Small intestine (tissue), 7 donors: ENCODE results near the gene RAD54L. TPM values are rescaled to one million over a fixed set of nuclear protein-coding genes. Genes with fewer than 3 reads are reported as not detected.

Experiments
- DNase-seq, 2 donors: peaks; one replicate each; pipeline versions ENCODE4 v3.0.0 to v3.0.0-alpha.2; 2013
- FAIRE-seq: peaks from 2 replicates; lab custom pipeline; 2012; peaks lifted over from hg19 to GRCh38; lab: Jason Lieb, UNC
- H3K27ac ChIP-seq, 3 donors: one replicate each; pipeline ENCODE4 v1.5.1; 2013; ENCODE audit warnings: low read length in 2 of 3, mild to moderate bottlenecking in 2 of 3, control low read depth in 1 of 3, inconsistent platforms in 1 of 3, low read depth in 1 of 3, moderate library complexity in 1 of 3
- H3K27me3 ChIP-seq, 3 donors: one replicate each; pipeline ENCODE4 v1.6.1; 2013; ENCODE audit warnings: low read length in 3 of 3, inconsistent platforms in 1 of 3; ENCODE audit not compliant: control insufficient read depth in 3 of 3, insufficient read depth in 3 of 3
- H3K36me3 ChIP-seq, 3 donors: one replicate each; pipeline ENCODE4 v1.6.1; 2013; ENCODE audit warnings: low read length in 3 of 3, inconsistent platforms in 1 of 3, low read depth in 1 of 3, mild to moderate bottlenecking in 1 of 3, moderate library complexity in 1 of 3; ENCODE audit not compliant: control insufficient read depth in 3 of 3, insufficient read depth in 2 of 3
- H3K4me1 ChIP-seq, 3 donors: one replicate each; pipeline ENCODE4 v1.6.1; 2013; ENCODE audit warnings: low read length in 2 of 3, inconsistent platforms in 1 of 3, low read depth in 1 of 3, mild to moderate bottlenecking in 1 of 3, moderate library complexity in 1 of 3; ENCODE audit not compliant: control insufficient read depth in 3 of 3, insufficient read depth in 2 of 3
- H3K4me3 ChIP-seq, 3 donors: one replicate each; pipeline ENCODE4 v1.5.1; 2013; ENCODE audit warnings: low read length in 3 of 3, control low read depth in 1 of 3, inconsistent platforms in 1 of 3, low read depth in 1 of 3, mild to moderate bottlenecking in 1 of 3, moderate library complexity in 1 of 3
- H3K9me3 ChIP-seq, 2 donors: one replicate each; pipeline ENCODE4 v1.6.1; 2013; ENCODE audit warnings: low read depth in 1 of 2, low read length in 1 of 2; ENCODE audit not compliant: control insufficient read depth in 2 of 2, insufficient read depth in 1 of 2
- WGBS, 3 donors: extraction: QIAGEN DNeasy Blood & Tissue Kit; methylation state at CpG; one replicate each; pipeline ENCODE4 v1.1.7; 2013; 5-methylcytosine and 5-hydroxymethylcytosine counted together
- polyA plus RNA-seq, 4 donors: library from polyadenylated mRNA; stranded (reverse) in 3 of 4; unstranded in 1 of 4; fragments of 200-250 nt in 3 of 4; fragments of 120-200 nt in 1 of 4; gene quantifications; one replicate each; pipeline versions ENCODE4 v1.2.1 to v1.2.3, GENCODE V29; 2013
- donor health status: healthy with polysubstance abuse.
- donor health status: control.
- donor health status: control.
- donor health status: Bipolar disorder and iron deficiency.
- donor health status: healthy.

RAD54L gene
- polyA plus RNA-seq, 4 donors: 1.9 to 9.7 (median 3.9) TPM

- FAIRE-seq (no peak), DNase-seq (peak in 1 of 2 donors; percentile 17)
- 41 to 60% (median 58%) methylated on average over 6 of the region's 6 CpGs for WGBS, 3 donors
Measured at GRCh38 chr1:46300673-46301405, 53.3 kb downstream of the RAD54L start.

GRCh38 chr1:46301406-46301807 lies 53.8 kb downstream of the RAD54L start:
- peaks cover 1 to 13% (median 8%) of the 10 kb centered on the region in 3 donors for H3K36me3 ChIP-seq
- H3K4me1 ChIP-seq: peaks cover 0 to 19% (median 5%) of the 10 kb centered on the region in 3 donors
- 12 to 17% (median 12%) methylated on average over 16 to 17 of the region's 17 CpGs for WGBS, 3 donors
- peak overlapping the region; percentile 86 to 95 (median 95) for H3K27ac ChIP-seq
- DNase-seq (no peak), FAIRE-seq (no peak)
- no peaks in the 10 kb centered on the region for H3K9me3 ChIP-seq
- peak overlapping the region; percentile 72 to 100 (median 85) for H3K4me3 ChIP-seq
- no peaks in the 10 kb centered on the region for H3K27me3 ChIP-seq

More at GRCh38 chr1:46300673-46301405, 53.3 kb downstream of the RAD54L start:
- no peaks in the 10 kb centered on the region for H3K9me3 ChIP-seq
- peak overlapping the region; percentile 72 to 100 (median 85) for H3K4me3 ChIP-seq
- peaks cover 0 to 19% (median 5%) of the 10 kb centered on the region in 3 donors for H3K4me1 ChIP-seq
- no peaks in the 10 kb centered on the region for H3K27me3 ChIP-seq
- H3K27ac ChIP-seq: peak overlapping the region in 2 of 3 donors; percentile 95
- H3K36me3 ChIP-seq: peaks cover 2 to 16% (median 8%) of the 10 kb centered on the region in 3 donors

GRCh38 chr1:46301808-46302640 lies 54.5 kb downstream of the RAD54L start:
- H3K27ac ChIP-seq: peak overlapping the region; percentile 86 to 95 (median 95)
- 0 to 1% (median 1%) methylated on average over 58 to 79 of the region's 79 CpGs for WGBS, 3 donors

GRCh38 chr1:46302641-46303037 lies 55.1 kb downstream of the RAD54L start:
- Histone ChIP-seq H3K4me3 (peak overlapping the region; percentile 72 to 100 (median 85)), H3K9me3 (no peaks in the 10 kb centered on the region), H3K27me3 (no peaks in the 10 kb centered on the region), H3K27ac (peak overlapping the region; percentile 86 to 95 (median 95)), H3K36me3 (peaks cover 0 to 12% (median 0%) of the 10 kb centered on the region in 3 donors), H3K4me1 (peaks cover 0 to 19% (median 5%) of the 10 kb centered on the region in 3 donors)
- DNase-seq (peak; percentile 36 to 84), FAIRE-seq (no peak)
- 0 to 1% (median 0%) methylated on average over 24 to 32 of the region's 32 CpGs for WGBS, 3 donors

More at GRCh38 chr1:46301808-46302640, 54.5 kb downstream of the RAD54L start:
- Histone ChIP-seq H3K4me3 (peak overlapping the region; percentile 72 to 100 (median 85)), H3K4me1 (peaks cover 0 to 19% (median 5%) of the 10 kb centered on the region in 3 donors), H3K9me3 (no peaks in the 10 kb centered on the region), H3K36me3 (peaks cover 0 to 15% (median 4%) of the 10 kb centered on the region in 3 donors), H3K27me3 (no peaks in the 10 kb centered on the region)
- DNase-seq: peak; percentile 47 to 88
- no peak for FAIRE-seq

GRCh38 chr1:46303038-46303871 lies 55.7 kb downstream of the RAD54L start, which contains the start of the genes LRRC41 and UQCRH:
LRRC41 (minus strand) TSS chr1:46303616; CDS start chr1:46303322, 294 bp downstream.
UQCRH (plus strand) TSS chr1:46303698; CDS start chr1:46303767, 69 bp downstream.
- FAIRE-seq (no peak), DNase-seq (peak; percentile 95 to 98)
- H3K4me1 ChIP-seq: peaks cover 0 to 19% (median 5%) of the 10 kb centered on the region in 3 donors
- peaks cover 0 to 14% (median 2%) of the 10 kb centered on the region in 3 donors for H3K36me3 ChIP-seq
- peak within 1 kb of the TSS; percentile 86 to 95 (median 95) for H3K27ac ChIP-seq
- 0 to 1% (median 1%) methylated on average over 54 to 61 of the region's 61 CpGs for WGBS, 3 donors
- no peaks in the 10 kb centered on the region for H3K9me3 ChIP-seq
- peak within 1 kb of the TSS; percentile 76 to 100 (median 85) for H3K4me3 ChIP-seq
- no peaks in the 10 kb centered on the region for H3K27me3 ChIP-seq

- Histone ChIP-seq H3K9me3 (no peaks in the 10 kb centered on the region), H3K36me3 (peaks cover 0 to 18% (median 2%) of the 10 kb centered on the region in 3 donors), H3K27me3 (no peaks in the 10 kb centered on the region), H3K4me1 (peaks cover 0 to 16% (median 5%) of the 10 kb centered on the region in 3 donors), H3K27ac (peak overlapping the region; percentile 82 to 95 (median 95)), H3K4me3 (peak overlapping the region; percentile 76 to 85 (median 84))
- no peak for FAIRE-seq
- 0% methylated on average over 14 of the region's 14 CpGs for WGBS, 3 donors
- no peak for DNase-seq
Measured at GRCh38 chr1:46303872-46304326, 56.3 kb downstream of the RAD54L start.

GRCh38 chr1:46306159-46306530 lies 58.6 kb downstream of the RAD54L start:
- no peak overlapping the region for H3K27ac ChIP-seq
- FAIRE-seq: no peak
- H3K4me3 ChIP-seq: no peak overlapping the region
- 82 to 92% (median 91%) methylated on average over 8 of the region's 8 CpGs for WGBS, 3 donors
- no peak for DNase-seq
- no peaks in the 10 kb centered on the region for H3K9me3 ChIP-seq
- H3K27me3 ChIP-seq: no peaks in the 10 kb centered on the region
- H3K36me3 ChIP-seq: peaks cover 5 to 37% (median 6%) of the 10 kb centered on the region in 3 donors
- peaks cover 0 to 4% (median 1%) of the 10 kb centered on the region in 3 donors for H3K4me1 ChIP-seq
